GM19372 (cell line): ENCODE results near the gene H6PD.
"Not testable (repeated sequence)": the region's sequence is repeated elsewhere in the genome, so short reads cannot be mapped to it uniquely, and the experiment has no call there.

Source experiments
- ATAC-seq: cut with Tn5 transposase; IDR thresholded peaks from one replicate; pipeline ENCODE4 v1.9.1; 2021; ENCODE audit warnings: mild to moderate bottlenecking, low read depth, moderate library complexity; ENCODE audit not compliant: unreplicated experiment

H6PD gene

DNA sequence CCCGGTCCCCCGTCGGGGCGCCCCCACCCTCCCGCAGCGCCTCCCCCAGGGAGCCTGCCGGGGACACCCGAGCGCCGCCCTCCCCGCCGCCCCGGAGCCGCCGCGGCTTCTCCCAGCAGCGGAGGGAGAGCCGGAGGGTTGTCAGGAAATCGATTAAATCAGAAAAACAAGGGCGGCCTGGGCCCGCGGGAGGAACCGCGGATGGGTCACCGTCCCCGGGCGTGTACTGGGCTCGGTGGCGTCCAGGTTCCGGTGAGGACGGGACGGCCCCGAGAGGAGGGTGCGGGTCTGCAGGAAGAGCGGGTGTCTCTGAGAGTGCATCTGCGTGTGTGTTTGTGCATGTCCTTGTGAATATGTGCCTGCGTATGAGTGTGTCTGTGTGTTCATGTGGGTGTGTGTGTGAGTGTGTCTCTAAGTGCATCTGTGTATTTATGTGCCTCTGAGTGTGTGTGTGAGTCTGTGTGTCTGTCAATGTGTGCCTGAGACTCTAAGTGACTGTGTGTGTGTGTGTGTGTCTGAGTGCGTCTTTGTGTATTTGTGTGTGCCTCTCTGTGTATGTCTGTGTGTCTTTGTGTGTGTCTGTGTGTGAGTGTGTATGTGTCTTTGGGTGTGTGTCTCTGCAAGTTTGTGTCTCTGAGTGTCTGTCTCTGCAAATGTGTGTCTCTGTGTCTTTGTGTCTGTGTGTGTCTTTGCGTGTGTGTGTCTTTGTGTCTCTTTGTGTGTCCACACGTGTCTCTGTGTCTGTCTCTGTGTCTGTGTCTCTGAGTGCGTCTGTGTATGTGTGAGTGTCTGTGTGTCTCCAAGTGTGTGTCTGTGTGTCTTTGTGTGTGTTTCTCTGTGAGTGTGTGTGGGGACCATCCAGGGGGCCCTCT, 59.2 kb downstream of the H6PD start:
- peak; percentile 16 for ATAC-seq

DNA sequence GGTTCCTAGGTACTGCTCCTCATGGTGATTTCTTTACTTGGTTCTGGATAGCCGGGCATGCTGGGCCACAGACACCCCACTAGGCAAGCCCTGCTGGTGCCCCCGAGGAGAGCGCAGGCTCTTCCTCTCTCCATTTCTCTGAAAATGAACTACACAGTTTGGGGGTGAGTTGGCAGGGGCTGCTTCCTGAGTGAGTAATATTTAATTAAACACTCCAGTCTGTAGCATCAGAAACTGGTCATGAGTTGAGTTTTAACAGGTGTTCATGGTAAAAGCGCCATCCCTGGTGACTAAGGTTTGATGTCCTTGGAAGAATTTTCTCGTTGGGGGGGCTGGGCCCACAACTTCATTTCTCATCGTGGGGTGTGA, 59.8 kb downstream of the H6PD start:
- ATAC-seq: no peak

DNA sequence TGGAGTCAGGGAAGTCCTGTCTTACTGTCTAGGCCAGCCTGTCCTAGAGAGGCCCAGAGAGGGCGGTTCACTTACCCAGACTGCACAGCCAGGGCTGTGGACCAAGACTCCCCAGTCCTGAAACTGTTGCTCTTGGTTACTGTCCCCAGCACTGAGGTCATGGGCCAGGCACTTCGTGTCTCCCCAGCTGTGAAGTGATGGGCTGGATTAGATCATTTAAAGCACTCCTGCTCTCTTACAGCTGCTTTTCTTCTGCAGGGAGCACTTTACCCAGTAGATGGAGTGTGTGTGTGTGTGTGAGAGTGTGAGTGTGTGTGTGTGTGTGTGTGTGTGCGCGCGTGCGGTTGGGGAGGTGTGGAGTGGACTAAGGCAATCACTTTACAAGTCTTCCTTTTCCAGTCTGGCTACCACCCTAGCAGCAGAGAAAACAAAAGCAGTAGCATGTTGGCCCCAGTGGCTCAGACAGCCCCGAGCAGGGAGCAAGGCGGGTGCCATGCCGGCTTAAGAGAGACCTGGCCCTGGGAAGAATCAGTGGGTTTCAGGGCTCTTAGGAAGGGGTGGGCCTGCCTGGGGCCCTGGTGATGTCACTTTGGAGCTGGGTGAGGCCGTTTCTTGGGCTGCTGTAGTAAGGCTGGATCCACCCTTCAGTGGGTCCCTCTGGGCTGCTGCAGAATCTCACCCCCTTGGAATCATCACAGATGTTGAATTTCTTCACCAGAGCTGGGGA, 60.5 kb downstream of the H6PD start:
- no peak for ATAC-seq

DNA sequence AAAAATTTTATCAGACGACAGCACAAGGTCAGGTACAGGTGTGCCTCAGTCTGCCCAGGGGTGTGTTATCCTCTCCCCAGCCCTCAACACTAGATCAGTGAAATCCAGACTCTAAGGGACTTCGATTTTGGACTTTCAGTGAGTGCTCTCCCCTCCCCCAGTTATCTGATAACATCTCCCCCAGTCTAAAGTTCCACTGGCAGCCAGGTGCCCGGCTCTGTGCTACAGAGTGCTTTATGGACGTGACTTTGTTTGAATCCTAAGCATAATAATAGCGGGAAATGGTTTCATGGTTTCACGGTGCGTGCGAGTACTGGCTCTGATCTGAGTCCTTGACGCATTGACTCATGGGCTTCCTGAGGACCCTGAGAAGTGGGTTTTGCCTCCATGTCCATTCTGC, 61.3 kb downstream of the H6PD start:
- ATAC-seq: no peak

DNA sequence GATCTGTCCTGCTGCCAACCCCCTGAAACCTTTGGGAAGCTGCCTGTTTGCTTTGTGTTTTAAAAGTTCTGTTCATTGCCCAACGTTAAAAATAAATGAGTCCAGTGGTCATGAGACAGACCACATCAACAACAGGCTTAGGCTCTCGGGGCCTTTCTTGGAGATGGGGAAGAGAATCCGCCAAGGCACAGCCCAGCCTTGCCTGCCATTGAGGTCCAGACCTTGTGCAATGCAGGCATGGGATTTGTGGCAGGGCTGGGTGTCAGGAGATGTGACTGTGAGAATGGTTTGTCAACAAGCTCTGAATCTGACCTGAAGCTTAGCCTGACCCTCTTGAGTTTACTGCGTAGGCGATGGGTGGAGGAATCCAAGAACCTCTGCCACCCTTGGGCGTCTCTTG, 62.3 kb downstream of the H6PD start:
- no peak for ATAC-seq

DNA sequence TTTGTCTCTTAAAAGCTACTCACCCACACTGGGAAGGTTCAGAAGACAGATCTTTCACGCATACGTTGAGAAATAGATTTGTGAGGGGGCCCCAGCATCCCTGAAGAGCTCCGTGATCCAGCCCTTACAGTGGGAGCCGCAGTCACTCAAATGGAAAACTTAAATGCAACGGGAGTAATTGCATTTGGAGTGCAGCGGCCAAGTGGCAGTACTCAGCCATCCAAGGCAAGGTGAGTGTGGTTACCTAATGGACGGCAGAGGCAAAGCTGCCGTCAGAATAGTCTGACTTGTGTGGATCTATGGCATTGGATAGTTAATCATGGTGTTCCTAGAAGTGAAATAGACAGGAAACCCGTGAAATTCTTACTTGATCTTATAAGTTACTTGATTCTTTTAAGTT, 63.3 kb downstream of the H6PD start:
- no peak for ATAC-seq

DNA sequence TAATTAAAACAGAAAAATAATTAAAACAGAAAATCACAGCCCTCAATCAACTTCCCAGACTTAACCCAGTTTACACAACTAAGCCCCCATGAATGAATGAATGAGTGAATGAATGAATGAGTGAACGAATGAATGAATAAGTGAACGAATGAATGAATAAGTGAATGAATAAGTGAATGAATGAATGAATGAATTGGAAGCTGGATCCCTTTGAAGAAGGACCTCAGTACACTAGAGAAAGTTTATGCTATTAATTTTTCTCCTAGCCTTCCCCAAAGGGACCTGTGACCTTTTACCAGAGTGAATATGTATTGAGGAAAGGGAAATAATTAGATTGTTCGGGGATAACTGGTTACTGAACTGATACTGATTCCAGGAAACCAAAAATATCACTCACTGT, 63.7 kb downstream of the H6PD start:
- no peak for ATAC-seq

DNA sequence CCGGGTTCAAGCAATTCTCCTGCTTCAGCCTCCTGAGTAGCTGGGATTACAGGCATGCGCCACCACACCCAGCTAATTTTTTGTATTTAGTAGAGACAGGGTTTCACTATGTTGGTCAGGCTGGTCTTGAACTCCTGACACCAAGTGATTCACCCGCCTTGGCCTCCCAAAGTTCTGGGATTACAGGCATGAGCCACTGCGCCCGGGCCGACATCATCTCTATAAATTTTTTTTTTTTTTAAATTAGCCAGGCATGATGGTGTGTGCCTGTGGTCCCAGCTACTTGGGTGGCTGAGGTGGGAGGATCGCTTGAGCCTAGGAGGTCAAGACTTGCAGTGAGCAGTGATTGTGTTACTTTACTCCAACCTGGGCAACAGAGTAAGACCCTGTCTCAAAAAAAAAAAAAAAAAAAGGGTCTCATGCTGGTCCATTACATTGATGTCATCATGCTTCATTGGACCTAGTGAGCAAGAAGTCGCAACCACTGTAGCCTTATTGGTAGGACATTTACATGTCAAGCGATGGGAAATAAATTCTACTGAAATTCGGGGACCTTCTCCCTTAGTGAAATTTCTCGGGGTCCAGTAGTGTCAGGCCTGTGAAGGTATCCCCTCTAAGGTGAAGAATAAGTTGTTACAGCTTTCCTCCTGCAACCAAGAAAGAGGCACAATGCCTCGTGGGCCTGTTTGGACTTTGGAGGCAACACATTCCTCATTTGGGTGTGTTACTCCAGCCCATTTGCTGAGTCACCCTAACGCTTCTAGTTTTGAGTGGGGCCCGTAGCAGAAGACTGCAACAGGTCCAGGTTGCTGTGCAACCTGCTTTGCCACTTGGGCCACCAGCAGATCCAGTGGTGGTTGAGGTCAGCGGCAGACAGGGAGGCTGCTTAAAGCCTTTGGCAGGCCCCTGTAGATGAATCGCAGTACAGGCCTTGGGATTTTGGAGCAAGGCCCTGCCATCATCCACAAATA, 65.3 kb downstream of the H6PD start:
- not testable (repeated sequence) for ATAC-seq

DNA sequence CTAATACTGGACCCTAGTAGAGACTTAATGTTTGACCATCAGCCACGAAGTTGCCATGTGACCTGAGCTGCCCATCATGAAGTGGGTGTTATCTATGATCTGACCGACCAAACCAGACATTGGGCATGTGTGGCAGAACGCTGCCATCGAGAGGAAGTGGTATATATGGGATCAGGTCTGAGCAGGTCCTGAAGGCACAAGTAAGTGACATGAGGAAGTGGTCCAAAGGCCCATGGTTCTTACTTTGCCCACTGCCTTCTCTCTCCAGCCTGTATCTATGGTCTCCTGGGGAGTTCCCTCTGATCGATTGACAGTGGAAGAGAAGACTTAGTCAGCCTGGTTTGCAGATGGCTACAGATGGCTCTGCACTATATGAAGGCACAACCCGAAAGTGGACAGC, 66.0 kb downstream of the H6PD start:
- no peak for ATAC-seq

DNA sequence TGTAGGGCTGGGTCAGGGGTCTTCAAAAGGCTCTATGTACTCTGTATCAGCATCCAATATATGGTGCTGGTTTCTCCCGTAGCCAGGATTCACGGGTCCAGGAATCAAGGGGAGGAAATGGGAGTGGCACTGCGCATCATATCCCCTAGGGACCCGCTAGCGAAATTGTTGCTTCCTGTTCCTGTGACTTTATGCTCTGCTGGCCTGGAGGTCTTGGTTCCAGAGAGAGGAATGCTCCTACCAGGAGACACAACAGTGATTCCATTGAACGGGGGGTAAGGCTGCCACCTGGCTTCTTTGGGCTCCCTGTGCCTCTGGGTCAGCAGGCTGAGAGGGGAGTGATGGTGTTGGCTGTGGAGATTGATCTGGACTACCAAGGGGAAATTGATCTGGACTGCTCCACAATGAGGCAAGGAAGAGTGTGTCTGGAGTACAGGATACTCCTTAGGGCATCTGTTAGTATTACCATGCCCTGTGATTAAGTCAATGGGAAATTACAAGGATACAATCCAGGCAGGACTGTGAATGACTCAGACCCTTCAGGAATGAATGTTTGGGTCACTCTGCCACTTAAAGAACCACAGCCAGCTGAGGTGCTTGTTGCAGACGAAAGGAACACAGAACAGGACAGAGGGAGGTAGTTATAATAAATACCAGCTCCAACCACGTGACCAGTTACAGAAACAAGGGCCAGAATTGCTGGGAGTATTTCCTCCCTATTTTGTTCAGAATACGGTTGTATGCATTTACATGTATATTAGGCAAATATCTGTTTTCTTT, 68.4 kb downstream of the H6PD start:
- no peak for ATAC-seq

DNA sequence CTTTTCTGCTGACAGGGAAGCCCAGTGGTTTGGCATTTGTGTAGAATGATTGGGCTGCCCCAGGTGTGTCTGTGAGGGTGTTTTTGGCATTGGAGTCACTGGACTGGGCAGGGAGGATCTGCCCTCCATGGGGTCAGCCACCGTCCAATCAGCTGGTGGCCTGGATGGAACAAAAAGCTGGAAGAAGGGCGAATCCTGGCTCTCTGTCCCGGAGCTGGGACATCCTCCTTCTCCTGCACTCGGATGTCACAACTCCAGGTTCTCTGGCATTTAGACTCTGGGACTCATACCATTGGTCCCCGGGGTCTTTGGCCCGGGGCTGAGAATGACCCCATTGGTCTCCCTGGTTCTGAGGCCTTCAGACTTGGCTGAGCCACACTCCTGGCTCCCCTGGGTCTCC, 69.3 kb downstream of the H6PD start:
- ATAC-seq: no peak

DNA sequence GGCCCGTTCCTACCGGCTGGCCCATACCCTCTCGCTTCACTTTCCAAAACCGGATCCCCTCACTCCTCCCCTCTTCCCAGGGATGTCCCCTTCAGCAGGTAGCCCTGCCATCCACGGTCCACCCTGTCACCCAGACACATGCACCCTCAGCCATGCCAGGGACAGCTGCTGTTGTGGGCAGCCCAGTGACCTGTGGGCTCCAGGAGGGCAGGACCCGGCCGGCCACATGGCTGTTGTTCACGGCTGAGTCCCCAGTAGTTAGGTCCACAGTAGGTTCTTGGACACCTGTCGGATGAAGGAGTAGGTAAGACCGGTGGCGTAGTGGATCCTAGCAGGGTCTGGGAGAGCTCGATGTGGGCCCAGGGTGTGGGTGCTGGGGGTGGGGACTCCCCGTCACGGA, 70.6 kb downstream of the H6PD start:
- no peak for ATAC-seq

DNA sequence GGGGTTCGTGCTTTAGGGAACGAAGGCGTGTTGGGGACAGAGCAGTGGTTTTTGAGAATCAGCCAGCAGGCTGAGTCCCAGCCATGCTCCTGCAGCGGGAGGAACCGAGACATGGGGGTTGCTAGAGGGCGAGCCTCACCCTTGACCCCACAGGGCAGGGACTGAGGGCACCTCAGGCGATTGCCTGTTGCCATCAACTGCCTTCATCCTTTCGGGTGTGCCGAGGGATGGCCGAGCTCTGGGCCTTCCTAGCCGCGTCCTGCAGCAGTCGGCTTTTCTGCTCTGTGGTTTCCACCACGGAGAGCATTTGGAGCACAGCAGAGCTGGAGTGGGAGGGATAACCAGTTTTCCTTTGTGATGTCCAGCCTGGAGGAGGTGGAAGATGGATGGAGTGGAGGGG, 71.4 kb downstream of the H6PD start:
- ATAC-seq: no peak

DNA sequence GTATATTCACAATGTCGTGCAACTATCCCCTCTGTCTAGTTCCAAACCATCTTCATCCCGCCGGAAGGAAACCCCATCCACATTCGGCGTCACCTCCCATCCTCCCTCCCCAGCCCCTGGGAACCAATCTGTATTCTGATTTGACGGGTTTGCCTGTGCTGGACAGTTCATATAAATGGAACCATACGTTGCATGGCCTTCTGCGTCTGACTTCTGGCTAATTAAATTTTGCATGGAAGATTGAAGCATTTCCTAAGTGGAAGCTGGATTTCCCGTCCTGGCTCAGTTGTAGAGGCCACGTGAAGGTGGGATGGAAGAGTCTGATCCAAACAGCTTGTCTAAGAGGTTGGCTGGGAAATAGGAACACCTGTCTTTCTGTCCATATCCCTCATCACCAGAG, 72.7 kb downstream of the H6PD start:
- ATAC-seq: no peak

DNA sequence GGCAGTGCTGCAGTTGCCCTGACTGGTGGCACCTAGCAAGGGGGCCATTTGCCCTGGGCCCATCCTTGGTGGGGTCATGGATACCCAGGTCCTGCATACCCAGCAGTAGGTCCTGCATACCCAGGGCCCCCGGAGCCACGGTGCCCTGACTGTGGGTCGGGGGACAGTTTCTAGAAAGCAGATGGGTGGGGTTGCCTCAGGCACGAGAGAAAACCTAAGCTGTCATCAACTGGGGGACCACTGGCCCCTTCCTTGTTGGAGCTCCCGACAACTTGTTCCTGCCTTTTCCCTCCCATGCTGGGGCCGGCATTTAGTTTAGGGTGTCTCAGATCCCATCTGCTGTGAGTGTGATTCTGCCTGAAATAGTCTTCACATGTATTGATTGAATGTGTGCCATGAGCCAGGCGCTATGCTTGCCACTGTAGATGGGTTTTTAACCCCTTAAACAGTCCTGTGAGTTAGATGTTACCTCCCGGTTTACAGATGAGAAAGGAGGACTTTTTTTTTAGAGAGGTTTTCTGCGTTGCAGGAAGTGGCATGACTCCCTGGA, 73.7 kb downstream of the H6PD start:
- ATAC-seq: no peak

DNA sequence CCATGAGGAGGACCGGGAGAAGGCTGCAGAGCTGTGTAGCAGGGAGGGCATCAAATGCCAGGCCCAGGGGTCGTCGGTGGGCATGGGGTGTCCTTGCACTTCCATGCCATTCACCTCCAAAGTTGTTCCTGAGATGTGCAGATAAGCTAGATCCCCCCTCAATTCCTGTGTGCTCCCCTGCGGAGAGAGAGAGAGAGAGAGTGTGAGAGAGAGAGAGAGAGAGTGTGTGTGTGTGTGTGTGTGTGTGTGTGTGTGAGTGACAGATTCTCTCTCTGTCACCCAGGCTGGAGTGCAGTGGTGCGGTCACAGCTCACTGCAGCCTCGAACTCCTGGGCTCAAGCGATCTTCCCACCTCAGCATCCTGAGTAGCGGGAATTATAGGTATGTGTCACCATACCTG, 74.5 kb downstream of the H6PD start:
- no peak for ATAC-seq

DNA sequence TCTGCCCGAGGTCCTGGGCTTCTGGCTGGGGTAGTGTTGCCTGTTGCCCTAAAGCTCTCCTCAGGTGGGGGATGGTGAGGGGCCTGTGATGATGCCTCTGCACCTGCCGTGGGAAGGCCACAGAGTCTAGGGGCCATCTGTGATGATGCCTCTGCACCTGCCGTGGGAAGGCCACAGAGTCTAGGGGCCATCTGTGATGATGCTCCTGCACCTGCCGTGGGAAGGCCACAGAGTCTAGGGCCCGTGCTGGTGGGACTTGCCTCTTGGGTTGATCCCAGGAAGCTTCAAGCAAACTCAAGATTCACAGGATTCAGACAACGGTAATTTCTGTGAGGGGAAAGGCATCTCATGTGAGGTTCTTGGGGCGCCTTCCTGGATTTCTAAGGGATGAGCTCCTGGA, 75.4 kb downstream of the H6PD start:
- no peak for ATAC-seq

DNA sequence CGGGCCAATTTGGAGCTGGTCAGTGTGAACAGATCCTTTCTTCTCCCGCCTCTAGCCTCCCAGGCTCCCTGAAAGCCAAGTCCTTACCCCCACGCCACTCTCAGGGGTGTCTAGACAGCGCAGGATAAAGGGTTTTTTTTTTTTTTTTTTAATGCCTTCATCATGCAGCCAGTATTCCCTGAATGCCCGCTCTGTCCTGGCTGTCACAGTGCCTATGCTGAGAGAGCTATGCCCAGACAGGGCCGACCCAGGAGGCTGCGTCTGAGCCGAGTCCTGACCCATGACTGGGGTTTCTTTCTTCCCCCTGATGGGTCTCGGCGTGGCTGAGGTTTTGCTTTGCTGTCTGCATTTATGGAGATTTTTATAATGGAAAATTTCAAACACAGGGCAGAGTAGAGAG, 76.5 kb downstream of the H6PD start:
- ATAC-seq: no peak

DNA sequence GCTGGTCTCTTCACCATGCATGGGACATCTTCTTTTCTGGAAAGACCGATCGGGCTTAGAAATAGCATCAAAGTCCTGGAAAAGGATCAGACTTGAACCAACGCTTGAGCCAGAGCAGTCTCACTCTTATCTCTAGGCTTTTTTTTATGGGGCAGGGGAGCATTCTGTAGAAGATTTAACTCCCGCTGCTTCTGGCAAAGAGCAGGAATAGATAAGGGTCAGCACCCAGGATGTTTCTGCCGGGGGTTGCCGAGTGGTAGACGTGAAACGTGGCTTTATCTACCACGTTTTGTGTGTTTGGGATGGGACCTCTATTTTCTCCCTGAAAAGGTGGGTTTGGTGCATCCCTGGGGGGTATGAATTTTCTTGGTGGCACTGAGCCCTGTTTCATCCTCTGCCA, 76.9 kb downstream of the H6PD start:
- ATAC-seq: no peak

DNA sequence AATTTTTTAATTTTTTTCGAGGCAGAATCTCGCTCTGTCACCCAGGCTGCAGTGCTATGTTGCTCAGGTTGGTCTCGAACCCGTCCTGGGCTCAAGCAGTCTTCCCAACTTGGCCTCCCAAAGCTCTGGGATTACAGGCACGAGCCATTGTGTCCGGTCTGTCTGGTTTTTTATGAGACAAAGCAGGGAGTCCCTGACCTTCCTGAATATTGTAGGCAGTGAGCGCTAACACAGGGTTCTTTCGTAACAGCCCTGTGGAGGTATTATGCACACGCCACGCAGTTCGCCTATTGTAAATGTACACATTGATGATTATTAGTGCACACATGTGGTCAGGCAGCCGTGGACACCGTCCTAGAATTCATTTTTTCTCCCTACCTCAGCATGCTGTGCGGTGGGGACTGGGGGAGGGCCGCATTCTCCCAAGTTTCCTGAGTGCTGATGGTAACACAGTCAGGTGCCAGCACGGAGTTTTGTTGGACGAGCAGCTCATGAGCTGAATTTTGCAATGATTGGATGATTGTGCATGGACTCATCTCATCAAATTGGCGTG, 77.7 kb downstream of the H6PD start:
- no peak for ATAC-seq
